ENCODE data around the gene KPNA6. TPM values are rescaled to one million over a fixed set of nuclear protein-coding genes. Genes with fewer than 3 reads are reported as not detected.
A peak's percentile ranks its signal among the peaks of the same experiment; 100 is the strongest.

The KPNA6 gene
- total RNA-seq, 1 experiment from 2014 or later = 104 TPM

GRCh38 chr1:32223683-32224082 lies 115.8 kb downstream of the KPNA6 start:
- ChIA-PET POLR2A (no interaction called here), CTCF (interaction anchor here (0.8 to 3.5 kb wide), 2 partner anchors 17 to 26 kb away, joined by 3 to 23 read pairs; no protein-coding TSS in a partner anchor)

More at GRCh38 chr1:32223683-32224082, 115.8 kb downstream of the KPNA6 start:
- H3K27ac Mint-ChIP-seq = peak overlapping the region; percentile 33; the same call in 1 of the 2 replicates
- H3K36me3 Mint-ChIP-seq = peaks cover 33% of the 10 kb centered on the region
- H3K9me3 Mint-ChIP-seq = no peaks in the 10 kb centered on the region
- no peak for ATAC-seq
- TF ChIP-seq ETV6 (CRISPR knock-in tag; IDR thresholded peaks at IDR 0.05) (no peak), AFF4 (CRISPR knock-in tag; IDR thresholded peaks at IDR 0.05; ENCODE audit: borderline replicate concordance) (no peak), TEAD4 (CRISPR knock-in tag; IDR thresholded peaks at IDR 0.05) (no peak), FOXJ3 (CRISPR knock-in tag; IDR thresholded peaks at IDR 0.05; ENCODE audit: borderline replicate concordance) (no peak), SMAD3 (CRISPR knock-in tag; IDR thresholded peaks at IDR 0.05; ENCODE audit: borderline replicate concordance) (no peak), CREM (CRISPR knock-in tag; IDR thresholded peaks at IDR 0.05) (no peak), ZNF512 (CRISPR knock-in tag; IDR thresholded peaks at IDR 0.05; ENCODE audit: borderline replicate concordance) (no peak), ATF2 (CRISPR knock-in tag; IDR thresholded peaks at IDR 0.05; ENCODE audit: borderline replicate concordance, low read depth) (no peak), ATF6 (CRISPR knock-in tag; IDR thresholded peaks at IDR 0.05) (no peak), PREB (CRISPR knock-in tag; IDR thresholded peaks at IDR 0.05; ENCODE audit: borderline replicate concordance) (no peak), ZSCAN18 (CRISPR knock-in tag; IDR thresholded peaks at IDR 0.05) (no peak), ZNF263 (CRISPR knock-in tag; IDR thresholded peaks at IDR 0.05; ENCODE audit: low read depth) (no peak), GABPB1 (CRISPR knock-in tag; IDR thresholded peaks at IDR 0.05) (no peak), ZNF396 (CRISPR knock-in tag; IDR thresholded peaks at IDR 0.05; ENCODE audit: borderline replicate concordance) (no peak), GTF2I (CRISPR knock-in tag; conservative IDR thresholded peaks at IDR 0.05) (no peak), STAT6 (CRISPR knock-in tag; conservative IDR thresholded peaks at IDR 0.05; ENCODE audit: low read depth) (no peak), SP1 (CRISPR knock-in tag; conservative IDR thresholded peaks at IDR 0.05) (no peak), ATF1 (CRISPR knock-in tag; IDR thresholded peaks at IDR 0.05) (no peak), NFE2L1 (CRISPR knock-in tag; IDR thresholded peaks at IDR 0.05) (no peak)
- H3K4me1 Mint-ChIP-seq = peaks cover 13% of the 10 kb centered on the region
- H3K4me3 Mint-ChIP-seq = peak overlapping the region; percentile 95
- no peak for DNase-seq (ENCODE audit: low spot score)
- no peaks in the 10 kb centered on the region for H3K27me3 Mint-ChIP-seq (ENCODE audit: low read depth)

All from WTC11 (cell line).